Aorta (tissue), 5 donors: ENCODE data around the gene TMEM59L. TPM values are rescaled to one million over a fixed set of nuclear protein-coding genes. Genes with fewer than 3 reads are reported as not detected.

Experiments used
- ATAC-seq: fragments of 200-7000 bp; cut with Tn5 transposase; one replicate; pipeline ENCODE4 v1.9.1; 2022; ENCODE audit warnings: moderate library complexity; ENCODE audit not compliant: low FRiP score
- DNase-seq, 2 donors: peaks; one replicate each; pipeline ENCODE4 v3.0.0-alpha.2; 2020
- H3K27ac ChIP-seq, 2 donors: one replicate each; pipeline ENCODE4 v1.5.1; 2013; ENCODE audit warnings: low read length in 2 of 2, mild to moderate bottlenecking in 2 of 2, moderate library complexity in 2 of 2, control low read depth in 1 of 2, inconsistent platforms in 1 of 2, low read depth in 1 of 2
- H3K27me3 ChIP-seq, 2 donors: one replicate each; pipeline ENCODE4 v1.6.1; 2013; ENCODE audit warnings: control low read depth in 1 of 2, low read length in 1 of 2, mild to moderate bottlenecking in 1 of 2, moderate library complexity in 1 of 2; ENCODE audit not compliant: insufficient read depth in 2 of 2, control insufficient read depth in 1 of 2
- H3K36me3 ChIP-seq, 2 donors: one replicate each; pipeline ENCODE4 v1.6.1; 2013; ENCODE audit warnings: control low read depth in 1 of 2, low read length in 1 of 2, mild to moderate bottlenecking in 1 of 2; ENCODE audit not compliant: insufficient read depth in 2 of 2, control insufficient read depth in 1 of 2
- H3K4me1 ChIP-seq, 2 donors: one replicate each; pipeline ENCODE4 v1.6.1; 2013; ENCODE audit warnings: low read length in 2 of 2, control low read depth in 1 of 2, mild to moderate bottlenecking in 1 of 2, moderate library complexity in 1 of 2; ENCODE audit not compliant: insufficient read depth in 2 of 2, control insufficient read depth in 1 of 2
- H3K4me3 ChIP-seq, 2 donors: one replicate each; pipeline ENCODE4 v1.5.1; 2013; ENCODE audit warnings: low read length in 2 of 2, control low read depth in 1 of 2, mild to moderate bottlenecking in 1 of 2
- H3K9me3 ChIP-seq: one replicate; pipeline ENCODE4 v1.6.1; 2013; ENCODE audit warnings: mild to moderate bottlenecking, low read length; ENCODE audit not compliant: control insufficient read depth
- WGBS, 2 donors: extraction: QIAGEN DNeasy Blood & Tissue Kit; methylation state at CpG; one replicate each; pipeline ENCODE4 v1.1.7; 2013; 5-methylcytosine and 5-hydroxymethylcytosine counted together
- intact Hi-C, 2 donors: fragments of 100-400 bp; cut with DNase I; formaldehyde crosslinking; loops; one replicate each; pipeline versions ENCODE4 v1.14.2 to v1.15.0; 2022
- polyA plus RNA-seq, 2 donors: library from polyadenylated mRNA; stranded (reverse); fragments of 200-250 nt; gene quantifications; one replicate each; pipeline ENCODE4 v1.2.3, GENCODE V29; 2013
- total RNA-seq, 2 donors: library from RNA; stranded (reverse); fragmentation: NEBNext Ultra II Directional; extraction: Animal tissue kit (Norgen Biotek cat#: 25700); gene quantifications; one replicate each; pipeline ENCODE4 v1.2.1, GENCODE V29; 2021
- donor health status: healthy with polysubstance abuse.
- donor health status: Bipolar disorder and iron deficiency.
- donor health status: DM: no; HTN: no; CAD: no.
- donor health status: DM: no; HTN: no; CAD: no.
- donor health status: DM: yes; HTN: yes; CAD: no.

The TMEM59L gene
- total and polyA plus RNA-seq, 4 donors = 0.97 to 8.9 (median 5.8) TPM

- ATAC-seq (no peak), DNase-seq (no peak)
- no peaks in the 10 kb centered on the region for H3K4me1 ChIP-seq
- H3K9me3 ChIP-seq = no peaks in the 10 kb centered on the region
- intact Hi-C loops = no loop called here
- no peaks in the 10 kb centered on the region for H3K27me3 ChIP-seq
- no peak overlapping the region for H3K4me3 ChIP-seq
- no peaks in the 10 kb centered on the region for H3K36me3 ChIP-seq
- WGBS, 2 donors = 17 to 23% methylated on average over 26 to 45 of the region's 45 CpGs
- no peak overlapping the region for H3K27ac ChIP-seq
Observed at GRCh38 chr19:18610556-18611326, 1.9 kb upstream of the TMEM59L start.

GRCh38 chr19:18611327-18612050 is 1.2 kb upstream of the TMEM59L start:
- Histone ChIP-seq H3K27me3 (no peaks in the 10 kb centered on the region), H3K36me3 (no peaks in the 10 kb centered on the region), H3K9me3 (no peaks in the 10 kb centered on the region), H3K4me3 (no peak overlapping the region), H3K4me1 (no peaks in the 10 kb centered on the region), H3K27ac (no peak overlapping the region)
- intact Hi-C loops = no loop called here
- ATAC-seq = no peak
- WGBS, 2 donors = 3 to 4% methylated on average over 40 to 62 of the region's 62 CpGs
- DNase-seq = no peak

GRCh38 chr19:18612051-18612771 is 459 bp upstream of the TMEM59L start:
- Histone ChIP-seq H3K4me3 (peak overlapping the region in 1 of 2 donors; percentile 10), H3K27ac (no peak overlapping the region), H3K9me3 (no peaks in the 10 kb centered on the region), H3K4me1 (no peaks in the 10 kb centered on the region), H3K27me3 (no peaks in the 10 kb centered on the region), H3K36me3 (no peaks in the 10 kb centered on the region)
- intact Hi-C loops = no loop called here
- WGBS, 2 donors = 1 to 2% methylated on average over 29 to 30 of the region's 30 CpGs
- DNase-seq (no peak), ATAC-seq (no peak)

GRCh38 chr19:18613589-18614234 is 1.0 kb downstream of the TMEM59L start:
- H3K36me3 ChIP-seq = no peaks in the 10 kb centered on the region
- no peak overlapping the region for H3K27ac ChIP-seq
- H3K4me1 ChIP-seq = no peaks in the 10 kb centered on the region
- no peaks in the 10 kb centered on the region for H3K9me3 ChIP-seq
- WGBS, 2 donors = 64 to 65% methylated on average over 23 of the region's 23 CpGs
- DNase-seq (no peak), ATAC-seq (no peak)
- no peaks in the 10 kb centered on the region for H3K27me3 ChIP-seq
- no peak overlapping the region for H3K4me3 ChIP-seq
- intact Hi-C loops = no loop called here

- no peak for DNase-seq
- intact Hi-C loops = no loop called here
- Histone ChIP-seq H3K9me3 (no peaks in the 10 kb centered on the region), H3K4me1 (no peaks in the 10 kb centered on the region), H3K36me3 (no peaks in the 10 kb centered on the region), H3K27me3 (no peaks in the 10 kb centered on the region), H3K27ac (no peak overlapping the region), H3K4me3 (no peak overlapping the region)
- ATAC-seq = no peak
- 90 to 93% methylated on average over 3 of the region's 3 CpGs for WGBS, 2 donors
Observed at GRCh38 chr19:18616023-18616422, 3.4 kb downstream of the TMEM59L start.

- DNase-seq = no peak
- no peaks in the 10 kb centered on the region for H3K36me3 ChIP-seq
- no peaks in the 10 kb centered on the region for H3K4me1 ChIP-seq
- intact Hi-C loops = no loop called here
- no peak overlapping the region for H3K27ac ChIP-seq
- no peak for ATAC-seq
- H3K9me3 ChIP-seq = no peaks in the 10 kb centered on the region
- H3K27me3 ChIP-seq = no peaks in the 10 kb centered on the region
- no peak overlapping the region for H3K4me3 ChIP-seq
Observed at GRCh38 chr19:18617562-18617961, 4.9 kb downstream of the TMEM59L start.

- WGBS, 2 donors = 96 to 97% methylated on average over 12 to 13 of the region's 13 CpGs
- H3K4me3 ChIP-seq = no peak overlapping the region
- ATAC-seq = no peak
- intact Hi-C loops = no loop called here
- no peak for DNase-seq
- H3K27ac ChIP-seq = no peak overlapping the region
- H3K27me3 ChIP-seq = no peaks in the 10 kb centered on the region
- H3K36me3 ChIP-seq = no peaks in the 10 kb centered on the region
- no peaks in the 10 kb centered on the region for H3K4me1 ChIP-seq
- no peaks in the 10 kb centered on the region for H3K9me3 ChIP-seq
Observed at GRCh38 chr19:18618236-18618635, 5.6 kb downstream of the TMEM59L start.

- Histone ChIP-seq H3K27ac (no peak overlapping the region), H3K4me3 (no peak overlapping the region), H3K4me1 (no peaks in the 10 kb centered on the region), H3K9me3 (no peaks in the 10 kb centered on the region), H3K27me3 (no peaks in the 10 kb centered on the region), H3K36me3 (no peaks in the 10 kb centered on the region)
- no peak for ATAC-seq
- intact Hi-C loops = no loop called here
- no peak for DNase-seq
- 89 to 91% methylated on average over 10 of the region's 10 CpGs for WGBS, 2 donors
Observed at GRCh38 chr19:18620311-18620710, 7.6 kb downstream of the TMEM59L start.
